OCI-M1 (cell line): ENCODE measurements around the gene SENP5.
A peak's percentile ranks its signal among the peaks of the same experiment; 100 is the strongest.

Experiments used
- DNase-seq: peaks from one replicate; lab custom pipeline; 2025; lab: John Stamatoyannopoulos, UW

Gene SENP5

GRCh38 chr3:196889844-196890708 lies 22.4 kb downstream of the SENP5 start:
- peak; percentile 20 for DNase-seq

- no peak for DNase-seq
These were observed 27.0 kb downstream of the SENP5 start for GRCh38 chr3:196894557-196895295.

- no peak for DNase-seq
These were observed 28.5 kb downstream of the SENP5 start for GRCh38 chr3:196896229-196896628.

- no peak for DNase-seq
These were observed 34.0 kb downstream of the SENP5 start for GRCh38 chr3:196901768-196902167.

- no peak for DNase-seq
These were observed 34.6 kb downstream of the SENP5 start for GRCh38 chr3:196902296-196902695.

GRCh38 chr3:196903740-196904139 lies 36.0 kb downstream of the SENP5 start:
- no peak for DNase-seq

GRCh38 chr3:196914866-196915265 lies 47.1 kb downstream of the SENP5 start:
- DNase-seq = no peak

- DNase-seq = no peak
These were observed 47.7 kb downstream of the SENP5 start for GRCh38 chr3:196915375-196915774.

GRCh38 chr3:196916221-196916620 lies 48.5 kb downstream of the SENP5 start:
- DNase-seq = no peak

GRCh38 chr3:196916995-196917394 lies 49.3 kb downstream of the SENP5 start:
- no peak for DNase-seq

- DNase-seq = no peak
These were observed 51.2 kb downstream of the SENP5 start for GRCh38 chr3:196918968-196919367.

- DNase-seq = peak; percentile 48
These were observed 53.0 kb downstream of the SENP5 start for GRCh38 chr3:196920733-196921132.

- DNase-seq = no peak
These were observed 60.1 kb downstream of the SENP5 start for GRCh38 chr3:196927571-196928453.

- no peak for DNase-seq
These were observed 63.4 kb downstream of the SENP5 start for GRCh38 chr3:196931157-196931556.

GRCh38 chr3:196931828-196932587 lies 64.3 kb downstream of the SENP5 start:
- DNase-seq = no peak

GRCh38 chr3:196932600-196932999 lies 64.9 kb downstream of the SENP5 start:
- no peak for DNase-seq

- DNase-seq = no peak
These were observed 68.6 kb downstream of the SENP5 start for GRCh38 chr3:196936288-196936687.

GRCh38 chr3:196938124-196938523 lies 70.4 kb downstream of the SENP5 start:
- DNase-seq = no peak

- no peak for DNase-seq
These were observed 70.9 kb downstream of the SENP5 start for GRCh38 chr3:196938576-196938975.

GRCh38 chr3:196941729-196942225 lies 74.1 kb downstream of the SENP5 start:
- DNase-seq = peak; percentile 75

GRCh38 chr3:196942226-196942914 lies 74.7 kb downstream of the SENP5 start, which contains the start of gene NCBP2:
Gene NCBP2 (minus strand): TSS chr3:196942528. CDS start chr3:196942503, 25 bp downstream.
- DNase-seq = peak; percentile 96
